K562 (cell line): Measurements from ENCODE around the gene LCLAT1. TPM values are rescaled to one million over a fixed set of nuclear protein-coding genes. Genes with fewer than 3 reads are reported as not detected.

Source experiments
- ARID1B ChIP-seq: fragments of 450-650 bp; IDR thresholded peaks from 2 replicates; pipeline ENCODE4 v1.6.1; 2016; ENCODE audit warnings: antibody characterized with exemption, mild to moderate bottlenecking, inconsistent platforms
- BHLHE40 ChIP-seq: IDR thresholded peaks from 2 replicates; pipeline ENCODE4 v1.6.1; 2011; ENCODE audit warnings: low read length, improper control_type of control experiment
- ETS2 ChIP-seq: IDR thresholded peaks from 2 replicates; pipeline ENCODE4 v1.6.1; 2016; ENCODE audit warnings: borderline replicate concordance, missing genetic modification characterization, mild to moderate bottlenecking, moderate library complexity, missing compliant biosample characterization; ENCODE audit not compliant: poor library complexity, severe bottlenecking
- ETV5 ChIP-seq: sonication (generic); formaldehyde crosslinking; IDR thresholded peaks from 2 replicates; pipeline ENCODE4 v1.4.0; 2020; ENCODE audit warnings: low read depth, mild to moderate bottlenecking, missing genetic modification reagents
- FUS ChIP-seq: fragments of 200-400 bp; formaldehyde crosslinking; optimal IDR thresholded peaks from 2 replicates; pipeline ENCODE3; 2017; ENCODE audit warnings: low read depth, low read length
- IRF9 ChIP-seq: fragments of 450-650 bp; IDR thresholded peaks from 2 replicates; pipeline ENCODE4 v1.6.1; 2016; ENCODE audit warnings: missing biosample characterization, missing genetic modification characterization
- KLF16 ChIP-seq: IDR thresholded peaks from 2 replicates; pipeline ENCODE4 v1.6.1; 2016; ENCODE audit warnings: antibody characterized with exemption
- MBD2 ChIP-seq: sonication (generic); IDR thresholded peaks from 2 replicates; pipeline ENCODE4 v1.6.1; 2016; ENCODE audit warnings: low read depth, borderline replicate concordance
- MTA2 ChIP-seq: fragments of 450-650 bp; IDR thresholded peaks from 2 replicates; pipeline ENCODE4 v1.6.1; 2016; ENCODE audit warnings: low read depth
- OTX1 ChIP-seq: fragments of 450-650 bp; formaldehyde crosslinking; IDR thresholded peaks from 2 replicates; pipeline ENCODE4 v1.4.0; 2022; ENCODE audit warnings: mild to moderate bottlenecking
- SMARCA5 ChIP-seq: fragments of 450-650 bp; IDR thresholded peaks from 2 replicates; pipeline ENCODE4 v1.6.1; 2016
- TAL1 ChIP-seq: fragments of 450-650 bp; IDR thresholded peaks from 2 replicates; pipeline ENCODE4 v1.6.1; 2016; ENCODE audit warnings: mild to moderate bottlenecking
- TCF15 ChIP-seq: fragments of 250-450 bp; sonication (Bioruptor Pico); IDR thresholded peaks from 2 replicates; pipeline ENCODE4 v1.8.0; 2022; ENCODE audit warnings: moderate library complexity, mild to moderate bottlenecking, inconsistent platforms
- TCF3 ChIP-seq: sonication (generic); formaldehyde crosslinking; IDR thresholded peaks from 2 replicates; pipeline ENCODE4 v1.4.0; 2020; ENCODE audit warnings: mild to moderate bottlenecking, missing genetic modification reagents
- TEAD4 ChIP-seq, 2 experiments: sonication (generic) in 1 of 2; formaldehyde crosslinking in 1 of 2; IDR thresholded peaks; 2 replicates each; pipeline versions ENCODE4 v1.6.1 to v1.8.0; 2012 to 2022; ENCODE audit warnings: borderline replicate concordance in 1 of 2, inconsistent platforms in 1 of 2, low read length in 1 of 2, mild to moderate bottlenecking in 1 of 2, missing genetic modification reagents in 1 of 2
- THRAP3 ChIP-seq: fragments of 450-650 bp; IDR thresholded peaks from 2 replicates; pipeline ENCODE4 v1.6.1; 2016; ENCODE audit warnings: mild to moderate bottlenecking, inconsistent platforms, borderline replicate concordance
- USF2 ChIP-seq: sonication (generic); formaldehyde crosslinking; IDR thresholded peaks from 2 replicates; pipeline ENCODE4 v1.5.0; 2020; ENCODE audit warnings: missing genetic modification reagents
- ZFP36 ChIP-seq: fragments of 150-350 bp; IDR thresholded peaks from 2 replicates; pipeline ENCODE4 v1.6.1; 2018; ENCODE audit warnings: low read length, low read depth; ENCODE audit not compliant: partially characterized antibody
- polyA plus RNA-seq, 8 experiments: library from polyadenylated mRNA; depleted of rRNA in 4 of 8; stranded (reverse) in 5 of 8; unstranded in 3 of 8; fragments of >200 nt; fragmentation: Nextera tagmentation in 2 of 8; fragmentation: Illumina TruSeq in 1 of 8; extraction: Ambion mirVana in 2 of 8; extraction: Trizol in 1 of 8; gene quantifications; 2 replicates each; pipeline versions ENCODE4 v1.2.1 to v1.2.3, GENCODE V29; 2011 to 2014; ENCODE audit warnings: inconsistent platforms in 1 of 8, missing spikeins in 1 of 8
- total RNA-seq, 7 experiments: library from RNA; depleted of rRNA in 6 of 7; stranded (reverse); fragments of >200 nt in 6 of 7; fragmentation: Illumina TruSeq in 2 of 7; extraction: Trizol in 2 of 7; gene quantifications; 2 replicates each; pipeline versions ENCODE4 v1.2.1 to v1.2.3, GENCODE V29; 2011 to 2021; ENCODE audit warnings: low replicate concordance in 1 of 7
- TF ChIP-seq, protein P1 (sequence below): sonication (generic); formaldehyde crosslinking; IDR thresholded peaks from 2 replicates; pipeline ENCODE4 v1.8.1; 2022; ENCODE audit warnings: missing genetic modification reagents
- TF ChIP-seq, protein P2 (sequence below): sonication (generic); formaldehyde crosslinking; IDR thresholded peaks from 2 replicates; pipeline ENCODE4 v1.8.0; 2022; ENCODE audit warnings: mild to moderate bottlenecking, missing genetic modification reagents
- TF ChIP-seq, protein P3 (sequence below): sonication (generic); formaldehyde crosslinking; IDR thresholded peaks from 2 replicates; pipeline ENCODE4 v1.8.1; 2023; ENCODE audit warnings: mild to moderate bottlenecking, missing genetic modification reagents

The LCLAT1 gene
- total and polyA plus RNA-seq, 9 of the 15 experiments (the other 6 are each of a cell fraction or from before 2014, with no cell fraction given): 8.9 to 63.3 (median 25.4) TPM

DNA sequence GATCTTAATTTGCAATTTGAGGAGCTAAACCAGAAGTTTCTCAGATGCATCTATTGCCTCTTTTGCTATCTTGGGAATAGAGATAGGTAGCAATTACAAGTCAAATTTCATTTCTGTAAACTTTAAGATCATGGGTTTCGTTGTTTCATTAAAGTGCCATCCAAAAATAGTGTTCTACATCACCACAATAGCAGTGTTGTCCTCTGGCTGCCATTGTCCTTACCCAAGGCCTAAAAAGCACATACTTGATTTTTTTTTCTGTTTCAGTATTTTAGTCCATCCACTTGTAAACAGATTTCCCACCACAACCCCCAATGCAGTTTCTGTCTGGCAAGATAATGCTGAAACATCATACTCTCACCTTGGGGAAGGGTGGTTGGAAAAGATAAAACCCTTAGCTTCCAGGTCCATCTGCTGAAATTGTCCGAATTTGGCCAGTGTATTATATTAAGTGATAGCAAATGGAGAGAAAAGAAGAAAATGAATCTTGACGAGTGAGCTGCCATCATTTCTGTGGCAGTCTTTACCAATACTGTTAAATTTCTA lies 136.2 kb downstream of the LCLAT1 start (continued):
- TF ChIP-seq, protein P1, sequence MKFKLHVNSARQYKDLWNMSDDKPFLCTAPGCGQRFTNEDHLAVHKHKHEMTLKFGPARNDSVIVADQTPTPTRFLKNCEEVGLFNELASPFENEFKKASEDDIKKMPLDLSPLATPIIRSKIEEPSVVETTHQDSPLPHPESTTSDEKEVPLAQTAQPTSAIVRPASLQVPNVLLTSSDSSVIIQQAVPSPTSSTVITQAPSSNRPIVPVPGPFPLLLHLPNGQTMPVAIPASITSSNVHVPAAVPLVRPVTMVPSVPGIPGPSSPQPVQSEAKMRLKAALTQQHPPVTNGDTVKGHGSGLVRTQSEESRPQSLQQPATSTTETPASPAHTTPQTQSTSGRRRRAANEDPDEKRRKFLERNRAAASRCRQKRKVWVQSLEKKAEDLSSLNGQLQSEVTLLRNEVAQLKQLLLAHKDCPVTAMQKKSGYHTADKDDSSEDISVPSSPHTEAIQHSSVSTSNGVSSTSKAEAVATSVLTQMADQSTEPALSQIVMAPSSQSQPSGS (CRISPR knock-in tag): no peak
- no peak for TF ChIP-seq OTX1
- no peak for TF ChIP-seq FUS
- no peak for TF ChIP-seq SMARCA5
- no peak for TF ChIP-seq ETV5
- TF ChIP-seq TAL1: peak; percentile 79
- TF ChIP-seq TCF15 (CRISPR knock-in tag): no peak
- TF ChIP-seq ARID1B: peak; percentile 74
- no peak for TF ChIP-seq USF2
- no peak for TF ChIP-seq THRAP3
- peak; percentile 89 for TF ChIP-seq TCF3 (CRISPR knock-in tag)
- peak; percentile 83 for TF ChIP-seq TEAD4 (IDR thresholded peaks at IDR 0.05; ENCODE audit: low read length)
- no peak for TF ChIP-seq TEAD4 (CRISPR knock-in tag; IDR thresholded peaks at IDR 0.05; ENCODE audit: borderline replicate concordance)
- no peak for TF ChIP-seq ETS2
- 0 out of 2 replicates have a peak, but pooled peaks have one; percentile 21 for TF ChIP-seq KLF16
- TF ChIP-seq MTA2: peak; percentile 36; the same call in 1 of the 2 replicates
- no peak for TF ChIP-seq IRF9 (tag)
- no peak for TF ChIP-seq MBD2
- no peak for TF ChIP-seq BHLHE40
- TF ChIP-seq, protein P2, sequence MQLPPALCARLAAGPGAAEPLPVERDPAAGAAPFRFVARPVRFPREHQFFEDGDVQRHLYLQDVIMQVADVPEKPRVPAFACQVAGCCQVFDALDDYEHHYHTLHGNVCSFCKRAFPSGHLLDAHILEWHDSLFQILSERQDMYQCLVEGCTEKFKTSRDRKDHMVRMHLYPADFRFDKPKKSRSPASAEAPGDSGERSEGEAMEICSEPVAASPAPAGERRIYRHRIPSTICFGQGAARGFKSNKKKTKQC (CRISPR knock-in tag): no peak
- TF ChIP-seq, protein P3, sequence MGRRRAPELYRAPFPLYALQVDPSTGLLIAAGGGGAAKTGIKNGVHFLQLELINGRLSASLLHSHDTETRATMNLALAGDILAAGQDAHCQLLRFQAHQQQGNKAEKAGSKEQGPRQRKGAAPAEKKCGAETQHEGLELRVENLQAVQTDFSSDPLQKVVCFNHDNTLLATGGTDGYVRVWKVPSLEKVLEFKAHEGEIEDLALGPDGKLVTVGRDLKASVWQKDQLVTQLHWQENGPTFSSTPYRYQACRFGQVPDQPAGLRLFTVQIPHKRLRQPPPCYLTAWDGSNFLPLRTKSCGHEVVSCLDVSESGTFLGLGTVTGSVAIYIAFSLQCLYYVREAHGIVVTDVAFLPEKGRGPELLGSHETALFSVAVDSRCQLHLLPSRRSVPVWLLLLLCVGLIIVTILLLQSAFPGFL (CRISPR knock-in tag): no peak
- no peak for TF ChIP-seq ZFP36
